AG04450 (cell line): ENCODE results near the gene PMPCB. TPM values are rescaled to one million over a fixed set of nuclear protein-coding genes. Genes with fewer than 3 reads are reported as not detected.

Source experiments
- CTCF ChIA-PET: fragments of 300-600, 350-600 bp; formaldehyde crosslinking; extraction: SDS; loops from one replicate; lab custom pipeline; 2022; ENCODE audit warnings: antibody characterized with exemption, inconsistent platforms; lab: Charles Lee
- POLR2A ChIA-PET: fragments of 350-600 bp; formaldehyde crosslinking; extraction: SDS; loops from one replicate; lab custom pipeline; 2021; ENCODE audit warnings: antibody characterized with exemption, inconsistent platforms; lab: Yijun Ruan, JAX
- DNase-seq: peaks from one replicate; pipeline ENCODE4 v3.0.0-alpha.2; 2011; ENCODE audit warnings: low read depth, low spot score
- H3K27ac ChIP-seq: one replicate; pipeline ENCODE4 v1.5.1; 2012; ENCODE audit warnings: low read depth, low read length, control low read depth
- H3K27me3 ChIP-seq: one replicate; pipeline ENCODE4 v1.6.0; 2012; ENCODE audit warnings: low read length; ENCODE audit not compliant: control insufficient read depth, insufficient read depth
- H3K4me3 ChIP-seq: 2 replicates; pipeline ENCODE4 v1.5.1; 2011; ENCODE audit warnings: mild to moderate bottlenecking, low read depth, low read length, control low read depth
- H3K9me3 ChIP-seq: 2 replicates; pipeline ENCODE4 v1.5.1; 2012; ENCODE audit warnings: low read length; ENCODE audit not compliant: control insufficient read depth, insufficient read depth
- polyA plus RNA-seq: library from polyadenylated mRNA; depleted of rRNA; stranded (reverse); fragments of >200 nt; gene quantifications from 2 replicates; pipeline ENCODE4 v1.2.3, GENCODE V29; 2011
- TF ChIP-seq, protein P1 (sequence below): IDR thresholded peaks from 2 replicates; pipeline ENCODE4 v1.5.1; 2011; ENCODE audit warnings: low read depth, low read length, control low read depth, inconsistent platforms

The PMPCB gene
- polyA plus RNA-seq, 1 experiment: 91.9 TPM

DNA sequence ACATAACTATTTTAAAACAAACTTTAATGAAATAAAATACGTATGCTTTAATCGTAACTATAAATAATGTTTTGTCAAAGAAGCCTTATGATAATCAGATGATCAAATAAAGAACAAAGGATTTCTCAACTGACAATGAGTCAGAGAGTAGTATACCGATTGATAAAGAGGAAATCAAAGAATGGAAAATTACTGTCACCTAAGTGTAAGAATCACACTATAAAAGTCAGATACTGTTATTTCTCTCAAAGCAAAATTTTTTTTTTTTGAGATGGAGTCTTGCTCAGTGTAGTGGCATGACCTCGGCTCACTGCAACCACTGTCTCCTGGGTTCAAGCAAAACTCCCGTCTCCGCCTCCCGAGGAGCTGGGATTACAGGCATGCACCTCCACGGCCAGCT is 28.5 kb downstream of the PMPCB start:
- H3K4me3 ChIP-seq: no peak overlapping the region
- TF ChIP-seq, protein P1, sequence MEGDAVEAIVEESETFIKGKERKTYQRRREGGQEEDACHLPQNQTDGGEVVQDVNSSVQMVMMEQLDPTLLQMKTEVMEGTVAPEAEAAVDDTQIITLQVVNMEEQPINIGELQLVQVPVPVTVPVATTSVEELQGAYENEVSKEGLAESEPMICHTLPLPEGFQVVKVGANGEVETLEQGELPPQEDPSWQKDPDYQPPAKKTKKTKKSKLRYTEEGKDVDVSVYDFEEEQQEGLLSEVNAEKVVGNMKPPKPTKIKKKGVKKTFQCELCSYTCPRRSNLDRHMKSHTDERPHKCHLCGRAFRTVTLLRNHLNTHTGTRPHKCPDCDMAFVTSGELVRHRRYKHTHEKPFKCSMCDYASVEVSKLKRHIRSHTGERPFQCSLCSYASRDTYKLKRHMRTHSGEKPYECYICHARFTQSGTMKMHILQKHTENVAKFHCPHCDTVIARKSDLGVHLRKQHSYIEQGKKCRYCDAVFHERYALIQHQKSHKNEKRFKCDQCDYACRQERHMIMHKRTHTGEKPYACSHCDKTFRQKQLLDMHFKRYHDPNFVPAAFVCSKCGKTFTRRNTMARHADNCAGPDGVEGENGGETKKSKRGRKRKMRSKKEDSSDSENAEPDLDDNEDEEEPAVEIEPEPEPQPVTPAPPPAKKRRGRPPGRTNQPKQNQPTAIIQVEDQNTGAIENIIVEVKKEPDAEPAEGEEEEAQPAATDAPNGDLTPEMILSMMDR: no peak
- H3K27me3 ChIP-seq: no peaks in the 10 kb centered on the region
- DNase-seq: no peak
- H3K27ac ChIP-seq: no peak overlapping the region
- H3K9me3 ChIP-seq: no peaks in the 10 kb centered on the region
- CTCF ChIA-PET: no interaction called here
- POLR2A ChIA-PET: no interaction called here

- POLR2A ChIA-PET: no interaction called here
- no peak overlapping the region for H3K4me3 ChIP-seq
- TF ChIP-seq, protein P1: no peak
- no peak for DNase-seq
- H3K27ac ChIP-seq: no peak overlapping the region
- no peaks in the 10 kb centered on the region for H3K9me3 ChIP-seq
- no peaks in the 10 kb centered on the region for H3K27me3 ChIP-seq
- CTCF ChIA-PET: no interaction called here
Measured at GRCh38 chr7:103336761-103337160, 39.5 kb downstream of the PMPCB start.

GRCh38 chr7:103338864-103339263 is 41.6 kb downstream of the PMPCB start:
- no peak for DNase-seq
- no peaks in the 10 kb centered on the region for H3K9me3 ChIP-seq
- TF ChIP-seq, protein P1: no peak
- no peaks in the 10 kb centered on the region for H3K27me3 ChIP-seq
- ChIA-PET CTCF (no interaction called here), POLR2A (no interaction called here)
- no peak overlapping the region for H3K4me3 ChIP-seq
- H3K27ac ChIP-seq: no peak overlapping the region

DNA sequence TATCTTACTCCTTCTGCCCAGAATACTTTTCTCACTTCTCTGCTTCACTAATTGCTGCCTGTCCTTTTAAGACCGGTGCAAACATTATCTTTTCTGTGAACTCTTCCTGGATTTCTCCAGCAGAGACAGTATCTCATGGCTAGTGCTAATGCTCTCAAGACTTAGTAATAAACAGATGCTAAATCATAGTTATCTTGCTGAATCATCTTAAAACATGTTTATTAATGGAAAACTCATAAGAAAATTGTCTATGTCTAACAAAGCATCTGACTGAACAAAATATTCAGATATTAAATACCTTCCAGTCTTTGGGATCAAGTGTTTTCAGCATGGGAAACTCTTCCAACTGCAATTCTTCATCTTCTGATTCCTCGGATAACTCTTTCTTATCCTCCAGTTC is 44.2 kb downstream of the PMPCB start:
- ChIA-PET POLR2A (no interaction called here), CTCF (no interaction called here)
- no peak overlapping the region for H3K27ac ChIP-seq
- TF ChIP-seq, protein P1: no peak
- H3K27me3 ChIP-seq: no peaks in the 10 kb centered on the region
- H3K9me3 ChIP-seq: no peaks in the 10 kb centered on the region; the same call in 1 of the 2 replicates
- no peak overlapping the region for H3K4me3 ChIP-seq
- no peak for DNase-seq

DNA sequence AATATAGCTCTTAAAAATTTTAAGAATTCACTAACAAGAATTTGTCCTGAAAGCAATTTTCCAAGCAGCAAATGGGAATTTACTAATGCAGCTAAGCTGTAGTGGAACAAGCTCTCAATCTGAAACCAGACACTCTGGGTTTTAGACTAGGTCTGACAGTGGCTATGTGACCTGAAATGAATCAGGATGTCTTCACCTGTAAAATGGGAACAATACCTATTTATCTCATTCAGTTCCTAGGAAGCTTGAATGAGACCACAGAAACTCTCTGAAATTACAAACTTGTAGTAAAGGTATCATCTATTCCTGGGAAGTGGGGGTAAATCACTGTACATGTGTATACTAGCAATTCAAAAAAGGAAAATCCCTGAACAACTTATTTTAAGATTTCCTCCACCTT is 46.1 kb downstream of the PMPCB start:
- ChIA-PET POLR2A (no interaction called here), CTCF (no interaction called here)
- no peaks in the 10 kb centered on the region; the same call in 1 of the 2 replicates for H3K9me3 ChIP-seq
- H3K27ac ChIP-seq: no peak overlapping the region
- DNase-seq: no peak
- H3K4me3 ChIP-seq: peak overlapping the region; percentile 97
- no peaks in the 10 kb centered on the region for H3K27me3 ChIP-seq
- TF ChIP-seq, protein P1: no peak
